Measurements from ENCODE around the gene FRMPD2. TPM values are rescaled to one million over a fixed set of nuclear protein-coding genes. Genes with fewer than 3 reads are reported as not detected.

FRMPD2 gene
- polyA plus RNA-seq, 1 donor from 2014 or later: 0.14 TPM

- no peak overlapping the region for H3K4me2 ChIP-seq (ENCODE audit: low read length)
- TF ChIP-seq MXI1 (conservative IDR thresholded peaks at IDR 0.05; ENCODE audit: poor library complexity, severe bottlenecking) (no peak), EP300 (conservative IDR thresholded peaks at IDR 0.05; ENCODE audit: poor library complexity, severe bottlenecking) (no peak), EZH2 (IDR thresholded peaks at IDR 0.05; ENCODE audit: borderline replicate concordance, insufficient read depth, low read length, poor library complexity, severe bottlenecking) (no peak), TAF1 (IDR thresholded peaks at IDR 0.05; ENCODE audit: low read depth) (no peak), SMC3 (conservative IDR thresholded peaks at IDR 0.05; ENCODE audit: poor library complexity) (no peak), RAD21 (conservative IDR thresholded peaks at IDR 0.05) (no peak), POLR2AphosphoS5 (IDR thresholded peaks at IDR 0.05) (no peak)
- TF ChIP-seq, protein P1, sequence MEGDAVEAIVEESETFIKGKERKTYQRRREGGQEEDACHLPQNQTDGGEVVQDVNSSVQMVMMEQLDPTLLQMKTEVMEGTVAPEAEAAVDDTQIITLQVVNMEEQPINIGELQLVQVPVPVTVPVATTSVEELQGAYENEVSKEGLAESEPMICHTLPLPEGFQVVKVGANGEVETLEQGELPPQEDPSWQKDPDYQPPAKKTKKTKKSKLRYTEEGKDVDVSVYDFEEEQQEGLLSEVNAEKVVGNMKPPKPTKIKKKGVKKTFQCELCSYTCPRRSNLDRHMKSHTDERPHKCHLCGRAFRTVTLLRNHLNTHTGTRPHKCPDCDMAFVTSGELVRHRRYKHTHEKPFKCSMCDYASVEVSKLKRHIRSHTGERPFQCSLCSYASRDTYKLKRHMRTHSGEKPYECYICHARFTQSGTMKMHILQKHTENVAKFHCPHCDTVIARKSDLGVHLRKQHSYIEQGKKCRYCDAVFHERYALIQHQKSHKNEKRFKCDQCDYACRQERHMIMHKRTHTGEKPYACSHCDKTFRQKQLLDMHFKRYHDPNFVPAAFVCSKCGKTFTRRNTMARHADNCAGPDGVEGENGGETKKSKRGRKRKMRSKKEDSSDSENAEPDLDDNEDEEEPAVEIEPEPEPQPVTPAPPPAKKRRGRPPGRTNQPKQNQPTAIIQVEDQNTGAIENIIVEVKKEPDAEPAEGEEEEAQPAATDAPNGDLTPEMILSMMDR (IDR thresholded peaks at IDR 0.05; ENCODE audit: poor library complexity, severe bottlenecking): no peak
- TF ChIP-seq, protein P2, sequence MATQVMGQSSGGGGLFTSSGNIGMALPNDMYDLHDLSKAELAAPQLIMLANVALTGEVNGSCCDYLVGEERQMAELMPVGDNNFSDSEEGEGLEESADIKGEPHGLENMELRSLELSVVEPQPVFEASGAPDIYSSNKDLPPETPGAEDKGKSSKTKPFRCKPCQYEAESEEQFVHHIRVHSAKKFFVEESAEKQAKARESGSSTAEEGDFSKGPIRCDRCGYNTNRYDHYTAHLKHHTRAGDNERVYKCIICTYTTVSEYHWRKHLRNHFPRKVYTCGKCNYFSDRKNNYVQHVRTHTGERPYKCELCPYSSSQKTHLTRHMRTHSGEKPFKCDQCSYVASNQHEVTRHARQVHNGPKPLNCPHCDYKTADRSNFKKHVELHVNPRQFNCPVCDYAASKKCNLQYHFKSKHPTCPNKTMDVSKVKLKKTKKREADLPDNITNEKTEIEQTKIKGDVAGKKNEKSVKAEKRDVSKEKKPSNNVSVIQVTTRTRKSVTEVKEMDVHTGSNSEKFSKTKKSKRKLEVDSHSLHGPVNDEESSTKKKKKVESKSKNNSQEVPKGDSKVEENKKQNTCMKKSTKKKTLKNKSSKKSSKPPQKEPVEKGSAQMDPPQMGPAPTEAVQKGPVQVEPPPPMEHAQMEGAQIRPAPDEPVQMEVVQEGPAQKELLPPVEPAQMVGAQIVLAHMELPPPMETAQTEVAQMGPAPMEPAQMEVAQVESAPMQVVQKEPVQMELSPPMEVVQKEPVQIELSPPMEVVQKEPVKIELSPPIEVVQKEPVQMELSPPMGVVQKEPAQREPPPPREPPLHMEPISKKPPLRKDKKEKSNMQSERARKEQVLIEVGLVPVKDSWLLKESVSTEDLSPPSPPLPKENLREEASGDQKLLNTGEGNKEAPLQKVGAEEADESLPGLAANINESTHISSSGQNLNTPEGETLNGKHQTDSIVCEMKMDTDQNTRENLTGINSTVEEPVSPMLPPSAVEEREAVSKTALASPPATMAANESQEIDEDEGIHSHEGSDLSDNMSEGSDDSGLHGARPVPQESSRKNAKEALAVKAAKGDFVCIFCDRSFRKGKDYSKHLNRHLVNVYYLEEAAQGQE (IDR thresholded peaks at IDR 0.05; ENCODE audit: borderline replicate concordance): no peak
- H3K9me2 ChIP-seq (ENCODE audit: insufficient read depth, low read length): no peaks in the 10 kb centered on the region
- H3K9me3 ChIP-seq (ENCODE audit: low read length): no peaks in the 10 kb centered on the region
- H3K4me3 ChIP-seq (ENCODE audit: low read length): no peak overlapping the region
- H2AFZ ChIP-seq (ENCODE audit: low read depth, low read length): no peak overlapping the region
- no peaks in the 10 kb centered on the region for H3K36me3 ChIP-seq (ENCODE audit: insufficient read depth, low read length)
- H3K27ac ChIP-seq (ENCODE audit: low read length): no peak overlapping the region
- no peak overlapping the region for H3K9ac ChIP-seq (ENCODE audit: low read length)
- H3K79me2 ChIP-seq (replicated peaks; ENCODE audit: insufficient read depth, low read length): no peaks in the 10 kb centered on the region
- H4K20me1 ChIP-seq (ENCODE audit: insufficient read depth): no peaks in the 10 kb centered on the region
- H3K27me3 ChIP-seq (ENCODE audit: insufficient read depth, low read depth, low read length): no peaks in the 10 kb centered on the region
- no peaks in the 10 kb centered on the region for H3F3A ChIP-seq (ENCODE audit: insufficient read depth, low read length, poor library complexity, severe bottlenecking)
These were observed 57.8 kb downstream of the FRMPD2 start for GRCh38 chr10:48216744-48217143.

DNA sequence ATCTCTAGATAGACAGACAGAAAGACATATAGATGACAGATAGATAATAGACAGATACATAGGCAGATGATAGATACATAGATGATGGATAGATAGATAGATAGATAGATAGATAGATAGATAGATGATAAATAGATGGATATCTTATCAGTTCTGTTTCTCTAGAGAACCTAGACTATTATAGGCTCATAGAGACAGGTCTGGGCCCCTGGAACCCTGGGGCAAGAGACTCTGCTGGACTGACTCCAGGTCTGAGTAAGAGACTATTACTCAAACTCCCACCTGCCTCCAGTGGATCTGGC lies 58.3 kb downstream of the FRMPD2 start:
- Histone ChIP-seq H3K9ac (ENCODE audit: low read length) (no peak overlapping the region), H3K27me3 (ENCODE audit: insufficient read depth, low read depth, low read length) (no peaks in the 10 kb centered on the region), H3F3A (ENCODE audit: insufficient read depth, low read length, poor library complexity, severe bottlenecking) (no peaks in the 10 kb centered on the region), H3K36me3 (ENCODE audit: insufficient read depth, low read length) (no peaks in the 10 kb centered on the region), H3K27ac (ENCODE audit: low read length) (no peak overlapping the region), H3K4me3 (ENCODE audit: low read length) (no peak overlapping the region), H3K79me2 (replicated peaks; ENCODE audit: insufficient read depth, low read length) (no peaks in the 10 kb centered on the region), H3K4me2 (ENCODE audit: low read length) (no peak overlapping the region), H2AFZ (ENCODE audit: low read depth, low read length) (no peak overlapping the region), H3K9me2 (ENCODE audit: insufficient read depth, low read length) (no peaks in the 10 kb centered on the region), H4K20me1 (ENCODE audit: insufficient read depth) (no peaks in the 10 kb centered on the region), H3K9me3 (ENCODE audit: low read length) (no peaks in the 10 kb centered on the region)
- no peak for TF ChIP-seq EP300 (conservative IDR thresholded peaks at IDR 0.05; ENCODE audit: poor library complexity, severe bottlenecking)
- no peak for TF ChIP-seq EZH2 (IDR thresholded peaks at IDR 0.05; ENCODE audit: borderline replicate concordance, insufficient read depth, low read length, poor library complexity, severe bottlenecking)
- no peak for TF ChIP-seq TAF1 (IDR thresholded peaks at IDR 0.05; ENCODE audit: low read depth)
- TF ChIP-seq, protein P1 (IDR thresholded peaks at IDR 0.05; ENCODE audit: poor library complexity, severe bottlenecking): no peak
- TF ChIP-seq POLR2AphosphoS5 (IDR thresholded peaks at IDR 0.05): no peak
- TF ChIP-seq, protein P2 (IDR thresholded peaks at IDR 0.05; ENCODE audit: borderline replicate concordance): no peak
- no peak for TF ChIP-seq SMC3 (conservative IDR thresholded peaks at IDR 0.05; ENCODE audit: poor library complexity)
- TF ChIP-seq RAD21 (conservative IDR thresholded peaks at IDR 0.05): no peak
- no peak for TF ChIP-seq MXI1 (conservative IDR thresholded peaks at IDR 0.05; ENCODE audit: poor library complexity, severe bottlenecking)
